GM12878 (cell line): ENCODE data around the gene SMARCB1. TPM values are rescaled to one million over a fixed set of nuclear protein-coding genes. Genes with fewer than 3 reads are reported as not detected.

Source experiments
- ATAC-seq: fragments of 200-7000 bp; cut with Tn5 transposase; 3 replicates; pipeline ENCODE4 v1.9.1; 2020; ENCODE audit warnings: mild to moderate bottlenecking, moderate library complexity
- BruUV-seq: library from RNA; stranded (reverse); fragments of 400-500 nt; replicated peaks from 2 replicates; lab custom pipeline; 2021; lab: Mats Ljungman, UMichigan
- CTCF ChIA-PET: fragments of 300-600 bp; sonication (Branson Sonifier 250); formaldehyde crosslinking; extraction: SDS; loops from one replicate; lab custom pipeline; 2021; ENCODE audit warnings: inconsistent platforms; lab: Yijun Ruan, JAX
- POLR2A ChIA-PET: fragments of 350-600 bp; formaldehyde crosslinking; extraction: SDS; loops from one replicate; lab custom pipeline; 2021; ENCODE audit warnings: inconsistent platforms; lab: Charles Lee
- RAD21 ChIA-PET: fragments of 300-600 bp; sonication (Branson Sonifier 250); formaldehyde crosslinking; loops from one replicate; lab custom pipeline; 2023; ENCODE audit warnings: antibody characterized with exemption; ENCODE audit not compliant: unreplicated experiment; lab: Charles Lee
- SMC1A ChIA-PET: fragments of 300-600 bp; sonication (Branson Sonifier 250); formaldehyde crosslinking; loops from one replicate; lab custom pipeline; 2023; ENCODE audit not compliant: unreplicated experiment, uncharacterized antibody; lab: Charles Lee
- DNase-seq: peaks from one replicate; pipeline ENCODE4 v3.0.0-alpha.2; 2011; ENCODE audit warnings: low read depth, low spot score
- FAIRE-seq: peaks from 3 replicates; lab custom pipeline; 2011; peaks lifted over from hg19 to GRCh38; lab: Jason Lieb, UNC
- H2AFZ ChIP-seq: 2 replicates; pipeline ENCODE4 v1.6.0; 2011; ENCODE audit warnings: low read depth, low read length, control low read depth; ENCODE audit not compliant: control insufficient read depth
- H3K27ac ChIP-seq: 2 replicates; pipeline ENCODE4 v1.5.1; 2011; ENCODE audit warnings: control low read depth; ENCODE audit not compliant: control insufficient read depth, insufficient read depth
- H3K27me3 ChIP-seq, 2 experiments: replicated peaks in 1 of 2; 2 replicates each; pipeline versions ENCODE4 v1.6.0 to v1.6.1; 2011; ENCODE audit warnings: low read length in 1 of 2; ENCODE audit not compliant: control insufficient read depth in 2 of 2, insufficient read depth in 2 of 2
- H3K36me3 ChIP-seq, 2 experiments: 2 replicates each; pipeline ENCODE4 v1.5.1; 2011; ENCODE audit warnings: low read length in 1 of 2; ENCODE audit not compliant: control insufficient read depth in 2 of 2, insufficient read depth in 2 of 2
- H3K4me1 ChIP-seq: 2 replicates; pipeline ENCODE4 v1.6.1; 2011; ENCODE audit warnings: mild to moderate bottlenecking, low read length, moderate library complexity, mixed read lengths; ENCODE audit not compliant: control insufficient read depth, insufficient read depth
- H3K4me2 ChIP-seq: 2 replicates; pipeline ENCODE4 v1.6.0; 2011; ENCODE audit warnings: control low read depth; ENCODE audit not compliant: control insufficient read depth, insufficient read depth
- H3K4me3 ChIP-seq: fragments of 200-600 bp; sonication (generic); 2 replicates; pipeline ENCODE4 v1.5.1; 2016
- H3K79me2 ChIP-seq: 2 replicates; pipeline ENCODE4 v1.6.0; 2011; ENCODE audit warnings: low read length; ENCODE audit not compliant: control insufficient read depth, insufficient read depth
- H3K9ac ChIP-seq: 2 replicates; pipeline ENCODE4 v1.8.0; 2011; ENCODE audit warnings: low read length, control low read depth, mixed read lengths; ENCODE audit not compliant: control insufficient read depth, insufficient read depth
- H3K9me3 ChIP-seq: replicated peaks from 3 replicates; pipeline ENCODE4 v1.5.1; 2011; ENCODE audit warnings: mild to moderate bottlenecking, low read length; ENCODE audit not compliant: control insufficient read depth, insufficient read depth
- H4K20me1 ChIP-seq: 2 replicates; pipeline ENCODE4 v1.6.0; 2011; ENCODE audit not compliant: control insufficient read depth, insufficient read depth
- CEBPB ChIP-seq, 2 experiments: fragments of 150-350 bp in 1 of 2; IDR thresholded peaks; 2 replicates each; pipeline ENCODE4 v1.6.1; 2012 to 2014; ENCODE audit warnings: low read depth in 2 of 2, low read length in 2 of 2, borderline replicate concordance in 1 of 2, inconsistent platforms in 1 of 2
- EED ChIP-seq: sonication (generic); IDR thresholded peaks from 2 replicates; pipeline ENCODE4 v1.6.1; 2016; ENCODE audit warnings: antibody characterized with exemption, low read depth
- FOXM1 ChIP-seq: IDR thresholded peaks from 2 replicates; pipeline ENCODE4 v1.6.1; 2012; ENCODE audit warnings: low read depth, mild to moderate bottlenecking, inconsistent platforms, low read length, moderate library complexity
- MXI1 ChIP-seq: fragments of 150-350 bp; IDR thresholded peaks from 2 replicates; pipeline ENCODE4 v1.6.1; 2011; ENCODE audit warnings: low read depth, mild to moderate bottlenecking, inconsistent platforms, low read length, improper control_type of control experiment
- POLR2A ChIP-seq: IDR thresholded peaks from 2 replicates; pipeline ENCODE4 v1.6.1; 2011; ENCODE audit warnings: low read depth, mild to moderate bottlenecking, low read length
- SIX5 ChIP-seq: IDR thresholded peaks from 2 replicates; pipeline ENCODE4 v1.6.1; 2011; ENCODE audit warnings: mild to moderate bottlenecking, low read depth, low read length, moderate library complexity; ENCODE audit not compliant: severe bottlenecking
- TBL1XR1 ChIP-seq: IDR thresholded peaks from 2 replicates; pipeline ENCODE4 v1.6.1; 2012; ENCODE audit warnings: low read depth, low read length, improper control_type of control experiment
- ZBED1 ChIP-seq: IDR thresholded peaks from 2 replicates; pipeline ENCODE4 v1.6.1; 2016; ENCODE audit warnings: borderline replicate concordance
- WGBS: methylation state at CpG from one replicate; pipeline ENCODE4 v1.1.6; 2016; ENCODE audit warnings: low lambda C conversion rate; ENCODE audit not compliant: insufficient replicate concordance, insufficient coverage; ENCODE audit errors: missing lambda C conversion rate; 5-methylcytosine and 5-hydroxymethylcytosine counted together
- in situ Hi-C: fragments of 300-500 bp; cut with MboI; formaldehyde crosslinking; loops from 9 replicates; pipeline ENCODE4 v1.14.3; 2018; ENCODE audit warnings: mixed read lengths
- intact Hi-C: fragments of 100-400 bp; cut with micrococcal nuclease; formaldehyde crosslinking; loops from one replicate; pipeline ENCODE4 v1.14.2; 2022; ENCODE audit not compliant: unreplicated experiment
- polyA plus RNA-seq, 11 experiments: library from polyadenylated mRNA; depleted of rRNA in 4 of 11; unstranded in 6 of 11; stranded (reverse) in 5 of 11; fragments of >200 nt; fragmentation: Nextera tagmentation in 4 of 11; fragmentation: Illumina TruSeq in 1 of 11; extraction: Ambion mirVana in 4 of 11; extraction: Trizol in 1 of 11; gene quantifications; 1 replicate in 1 of 11; 2 replicates in 10 of 11; pipeline versions ENCODE4 v1.2.1 to v1.2.3, GENCODE V29; 2011 to 2016; ENCODE audit warnings: inconsistent platforms in 2 of 11, missing spikeins in 2 of 11, low read depth in 1 of 11
- total RNA-seq, 4 experiments: library from RNA; depleted of rRNA in 3 of 4; stranded (reverse); fragments of >200 nt in 3 of 4; fragmentation: Illumina TruSeq in 1 of 4; extraction: Trizol in 1 of 4; gene quantifications; 2 replicates each; pipeline versions ENCODE4 v1.2.1 to v1.2.3, GENCODE V29; 2013 to 2021
- TF ChIP-seq, protein P1 (sequence below): fragments of 450-650 bp; IDR thresholded peaks from 2 replicates; pipeline ENCODE4 v1.6.1; 2016; ENCODE audit warnings: mild to moderate bottlenecking

The SMARCB1 gene
- total and polyA plus RNA-seq, 10 of the 15 experiments (the other 5 are each of a cell fraction or from before 2014, with no cell fraction given), result 9.1 to 215 (median 183) TPM

DNA sequence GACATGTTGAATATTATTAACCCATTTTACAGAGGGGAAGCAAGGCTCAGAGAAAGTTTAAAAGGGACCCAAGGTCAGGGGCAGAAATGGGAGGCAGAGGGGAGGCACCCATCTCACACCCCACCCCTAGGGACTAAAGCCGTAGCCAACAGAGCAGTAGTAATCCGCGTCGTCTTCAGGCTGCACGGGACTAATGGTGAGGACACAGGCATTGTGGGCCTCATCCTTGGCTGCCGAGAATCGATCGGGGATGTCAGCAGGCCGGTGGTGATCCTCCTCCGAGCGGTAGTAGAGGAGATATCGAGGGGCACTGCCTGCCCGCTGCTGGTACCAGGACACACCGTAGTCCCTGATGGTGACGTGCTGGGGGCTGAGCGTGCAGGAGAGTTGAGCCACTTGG, 34.0 kb upstream of the SMARCB1 start:
- Histone ChIP-seq H2AFZ (peak overlapping the region; percentile 69), H3K4me2 (peak overlapping the region; percentile 99), H3K36me3 (no peaks in the 10 kb centered on the region), H3K4me1 (peaks cover 30% of the 10 kb centered on the region), H3K4me3 (peak overlapping the region; percentile 85; the same call in 1 of the 2 replicates), H4K20me1 (no peaks in the 10 kb centered on the region), H3K9me3 (no peaks in the 10 kb centered on the region), H3K27me3 (no peaks in the 10 kb centered on the region), H3K9ac (no peak overlapping the region), H3K27ac (peak overlapping the region; percentile 33; the same call in 1 of the 2 replicates), H3K79me2 (no peaks in the 10 kb centered on the region)
- CTCF ChIA-PET, result interaction anchor here (1.2 to 1.3 kb wide), 2 partner anchors 14 to 36 kb away, joined by 4 to 7 read pairs; partner anchors contain the start of gene CHCHD10
- DNase-seq (no peak), ATAC-seq (no peak), FAIRE-seq (peak; percentile 23)
- POLR2A ChIA-PET, result interaction anchor here (1.1 to 1.8 kb wide), 3 partner anchors 11 to 36 kb away, joined by 3 to 9 read pairs (median 5); partner anchors contain the start of genes C22orf15 and CHCHD10
- TF ChIP-seq ZBED1, result no peak
- TF ChIP-seq MXI1, result no peak
- TF ChIP-seq TBL1XR1, result no peak
- no peak for TF ChIP-seq CEBPB (IDR thresholded peaks at IDR 0.05; ENCODE audit: borderline replicate concordance in 1 of 2, low read depth in 2 of 2, low read length in 2 of 2)
- TF ChIP-seq EED, result no peak
- no peak for TF ChIP-seq SIX5
- TF ChIP-seq, protein P1, sequence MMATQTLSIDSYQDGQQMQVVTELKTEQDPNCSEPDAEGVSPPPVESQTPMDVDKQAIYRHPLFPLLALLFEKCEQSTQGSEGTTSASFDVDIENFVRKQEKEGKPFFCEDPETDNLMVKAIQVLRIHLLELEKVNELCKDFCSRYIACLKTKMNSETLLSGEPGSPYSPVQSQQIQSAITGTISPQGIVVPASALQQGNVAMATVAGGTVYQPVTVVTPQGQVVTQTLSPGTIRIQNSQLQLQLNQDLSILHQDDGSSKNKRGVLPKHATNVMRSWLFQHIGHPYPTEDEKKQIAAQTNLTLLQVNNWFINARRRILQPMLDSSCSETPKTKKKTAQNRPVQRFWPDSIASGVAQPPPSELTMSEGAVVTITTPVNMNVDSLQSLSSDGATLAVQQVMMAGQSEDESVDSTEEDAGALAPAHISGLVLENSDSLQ, result no peak
- TF ChIP-seq POLR2A, result peak; percentile 56
- no peak for TF ChIP-seq FOXM1
- RAD21 ChIA-PET, result no interaction called here
- intact Hi-C loops, result no loop called here
- in situ Hi-C loops, result no loop called here
- SMC1A ChIA-PET, result interaction anchor here (1.2 to 1.9 kb wide), 3 partner anchors 11 to 25 kb away, joined by 3 to 8 read pairs (median 4); partner anchors contain the start of genes C22orf15 and CHCHD10
- WGBS, result 49% methylated on average over 16 of the region's 16 CpGs
- no TSS peak for BruUV-seq
